ENCODE data around the gene DSG4. TPM values are rescaled to one million over a fixed set of nuclear protein-coding genes. Genes with fewer than 3 reads are reported as not detected.

The DSG4 gene
- total and polyA plus RNA-seq, 9 donors: not detected

DNA sequence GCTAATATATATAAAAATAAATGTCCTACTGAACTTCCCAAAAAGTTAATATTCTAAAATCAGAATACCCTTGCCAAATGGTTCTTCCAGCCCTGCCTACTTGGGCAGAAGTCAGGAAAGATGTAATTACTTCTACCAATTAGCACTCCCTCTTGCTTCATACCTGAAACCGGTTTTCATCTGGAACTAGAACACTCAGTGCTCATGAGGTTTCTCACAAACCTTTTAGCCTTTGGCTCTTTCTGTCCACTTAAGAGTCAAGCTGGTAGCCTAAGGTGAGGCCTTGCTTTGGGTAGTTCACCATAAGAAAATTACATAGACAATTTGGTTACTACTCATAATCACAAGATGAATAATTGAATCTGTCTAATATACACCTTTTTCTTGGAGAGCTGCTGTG, 75.0 kb downstream of the DSG4 start:
- H3K4me1 ChIP-seq (ENCODE audit: insufficient read depth): no peaks in the 10 kb centered on the region
- no peaks in the 10 kb centered on the region for H3K36me3 ChIP-seq
- no peak overlapping the region for H3K27ac ChIP-seq
- H3K27me3 ChIP-seq: no peaks in the 10 kb centered on the region
- 74 to 85% (median 77%) methylated on average over 1 of the region's 1 CpG for WGBS, 3 donors
- DNase-seq: no peak
- H3K4me3 ChIP-seq: no peak overlapping the region
- no peaks in the 10 kb centered on the region for H3K9me3 ChIP-seq
- TF ChIP-seq POLR2A (IDR thresholded peaks at IDR 0.05) (no peak), EP300 (IDR thresholded peaks at IDR 0.05) (no peak)
- TF ChIP-seq, protein P1, sequence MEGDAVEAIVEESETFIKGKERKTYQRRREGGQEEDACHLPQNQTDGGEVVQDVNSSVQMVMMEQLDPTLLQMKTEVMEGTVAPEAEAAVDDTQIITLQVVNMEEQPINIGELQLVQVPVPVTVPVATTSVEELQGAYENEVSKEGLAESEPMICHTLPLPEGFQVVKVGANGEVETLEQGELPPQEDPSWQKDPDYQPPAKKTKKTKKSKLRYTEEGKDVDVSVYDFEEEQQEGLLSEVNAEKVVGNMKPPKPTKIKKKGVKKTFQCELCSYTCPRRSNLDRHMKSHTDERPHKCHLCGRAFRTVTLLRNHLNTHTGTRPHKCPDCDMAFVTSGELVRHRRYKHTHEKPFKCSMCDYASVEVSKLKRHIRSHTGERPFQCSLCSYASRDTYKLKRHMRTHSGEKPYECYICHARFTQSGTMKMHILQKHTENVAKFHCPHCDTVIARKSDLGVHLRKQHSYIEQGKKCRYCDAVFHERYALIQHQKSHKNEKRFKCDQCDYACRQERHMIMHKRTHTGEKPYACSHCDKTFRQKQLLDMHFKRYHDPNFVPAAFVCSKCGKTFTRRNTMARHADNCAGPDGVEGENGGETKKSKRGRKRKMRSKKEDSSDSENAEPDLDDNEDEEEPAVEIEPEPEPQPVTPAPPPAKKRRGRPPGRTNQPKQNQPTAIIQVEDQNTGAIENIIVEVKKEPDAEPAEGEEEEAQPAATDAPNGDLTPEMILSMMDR (IDR thresholded peaks at IDR 0.05): no peak
- intact Hi-C loops (cut with DNase I): no loop called here

DNA sequence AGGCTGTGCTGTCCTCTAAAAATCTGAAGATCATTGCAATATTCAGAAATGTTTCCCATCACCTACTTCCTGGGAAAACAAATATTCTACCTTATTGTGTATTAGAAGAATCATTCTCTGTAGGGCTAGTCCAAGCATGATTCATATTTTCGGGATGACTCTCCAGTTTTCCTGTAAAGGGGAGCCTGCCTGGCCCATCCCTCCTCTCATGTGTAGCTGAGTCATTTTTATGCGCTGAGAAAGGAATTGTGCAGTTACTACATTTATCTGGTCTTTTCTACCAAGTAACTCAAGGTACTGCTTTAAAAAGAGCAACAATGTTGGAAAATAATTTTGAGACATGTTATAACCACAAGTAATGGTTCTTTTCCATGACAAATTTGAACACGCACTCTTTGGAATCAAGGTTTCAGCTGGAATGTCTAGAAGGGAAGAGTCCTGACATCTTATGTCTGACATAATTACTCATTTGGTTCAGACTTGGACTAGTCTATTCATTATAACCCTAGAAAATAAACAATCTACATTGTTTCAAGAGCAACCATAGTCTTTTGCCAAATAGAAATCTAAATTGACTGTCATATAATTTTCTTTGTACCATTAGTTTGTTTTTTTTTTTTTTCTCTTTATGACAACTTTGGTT, 77.6 kb downstream of the DSG4 start:
- Histone ChIP-seq H3K4me1 (ENCODE audit: insufficient read depth) (no peaks in the 10 kb centered on the region), H3K36me3 (no peaks in the 10 kb centered on the region), H3K27me3 (no peaks in the 10 kb centered on the region), H3K4me3 (no peak overlapping the region), H3K27ac (no peak overlapping the region), H3K9me3 (no peaks in the 10 kb centered on the region)
- DNase-seq: no peak
- TF ChIP-seq POLR2A (IDR thresholded peaks at IDR 0.05): no peak
- TF ChIP-seq EP300 (IDR thresholded peaks at IDR 0.05): no peak
- TF ChIP-seq, protein P1 (IDR thresholded peaks at IDR 0.05): no peak
- 49 to 75% (median 67%) methylated on average over 3 of the region's 3 CpGs for WGBS, 3 donors
- intact Hi-C loops (cut with DNase I): no loop called here

Small RNA genes within 50 kb of the gene (small RNA-seq; reads per million reads assigned to genes)
- gene RF00019 (not detected), gene RNU6-167P (not detected)

Other genes with a start within 250 kb of the DSG4 start
- gene DSC1, start 213.9 kb upstream of the DSG4 start, total RNA-seq: under 1 TPM in 1 of 7 donors, not detected in 6; 0.11 TPM
- not detected for gene DSC1, start 213.9 kb upstream of the DSG4 start, polyA plus RNA-seq
- not detected for gene DSG1, start 58.6 kb upstream of the DSG4 start, total RNA-seq
- gene DSG1, start 58.6 kb upstream of the DSG4 start, polyA plus RNA-seq: not detected
- under 1 TPM in 3 of 7 donors, not detected in 4; under 0.01 to 0.05 (median 0.03) TPM for gene DSG3, start 71.0 kb downstream of the DSG4 start, total RNA-seq
- not detected for gene DSG3, start 71.0 kb downstream of the DSG4 start, polyA plus RNA-seq
- 10 to 100 TPM; 15.7 to 43.7 (median 22.2) TPM for gene DSG2, start 121.4 kb downstream of the DSG4 start, total RNA-seq
- 10 to 100 TPM; 13.7 to 17.8 TPM for gene DSG2, start 121.4 kb downstream of the DSG4 start, polyA plus RNA-seq
- gene TTR, start 215.1 kb downstream of the DSG4 start, total RNA-seq: 1 to 10 TPM in 1 of 7 donors, under 1 TPM in 2, not detected in 4; 0.92 to 3.0 (median 0.95) TPM
- gene TTR, start 215.1 kb downstream of the DSG4 start, polyA plus RNA-seq: not detected